ENCODE data around the gene UBL7.

- TF ChIP-seq CTCF (IDR thresholded peaks at IDR 0.05) (no peak), POLR2A (IDR thresholded peaks at IDR 0.05) (no peak)
Measured at GRCh38 chr15:74422652-74423430, 38.1 kb downstream of the UBL7 start.

Data from testis (tissue), 2 donors.